HUES64 (cell line): ENCODE data around the gene HSPB2.

ENCODE experiments used
- H3K27ac ChIP-seq: 2 replicates; pipeline ENCODE4 v1.7.0; 2013; ENCODE audit warnings: low read depth, low read length, inconsistent platforms
- H3K27me3 ChIP-seq: 2 replicates; pipeline ENCODE4 v1.6.1; 2013; ENCODE audit warnings: mild to moderate bottlenecking, low read length; ENCODE audit not compliant: insufficient read depth
- H3K36me3 ChIP-seq: 2 replicates; pipeline ENCODE4 v1.6.1; 2013; ENCODE audit warnings: mild to moderate bottlenecking, low read length; ENCODE audit not compliant: insufficient read depth
- H3K4me1 ChIP-seq: 2 replicates; pipeline ENCODE4 v1.6.1; 2013; ENCODE audit warnings: mild to moderate bottlenecking, low read length, moderate library complexity; ENCODE audit not compliant: insufficient read depth
- H3K4me3 ChIP-seq: 2 replicates; pipeline ENCODE4 v1.5.1; 2013; ENCODE audit warnings: mild to moderate bottlenecking, low read length, moderate library complexity
- H3K9ac ChIP-seq: 2 replicates; pipeline ENCODE4 v1.6.1; 2013; ENCODE audit warnings: mild to moderate bottlenecking, low read depth, low read length
- H3K9me3 ChIP-seq: 2 replicates; pipeline ENCODE4 v1.6.1; 2013; ENCODE audit warnings: low read depth, low read length; ENCODE audit not compliant: insufficient read depth
- WGBS: fragments of 150-250, 120-280 bp; methylation state at CpG from one replicate; pipeline ENCODE4 v1.1.7; 2013; ENCODE audit warnings: missing lambda C conversion rate; 5-methylcytosine and 5-hydroxymethylcytosine counted together

HSPB2 gene

GRCh38 chr11:111916768-111917167 is 4.2 kb downstream of the HSPB2 start:
- Histone ChIP-seq H3K27me3 (no peaks in the 10 kb centered on the region), H3K27ac (no peak overlapping the region), H3K36me3 (no peaks in the 10 kb centered on the region), H3K9me3 (no peaks in the 10 kb centered on the region), H3K4me1 (peaks cover 14% of the 10 kb centered on the region), H3K4me3 (no peak overlapping the region), H3K9ac (no peak overlapping the region)
- 100% methylated on average over 1 of the region's 1 CpG for WGBS

- Histone ChIP-seq H3K9me3 (no peaks in the 10 kb centered on the region), H3K9ac (no peak overlapping the region), H3K4me3 (no peak overlapping the region), H3K27ac (no peak overlapping the region), H3K27me3 (no peaks in the 10 kb centered on the region), H3K4me1 (peaks cover 9% of the 10 kb centered on the region), H3K36me3 (no peaks in the 10 kb centered on the region)
- 90% methylated on average over 1 of the region's 2 CpGs for WGBS
Measured at GRCh38 chr11:111917312-111917711, 4.8 kb downstream of the HSPB2 start.

GRCh38 chr11:111917788-111918187 is 5.3 kb downstream of the HSPB2 start:
- H3K9me3 ChIP-seq = no peaks in the 10 kb centered on the region
- H3K9ac ChIP-seq = no peak overlapping the region
- H3K27me3 ChIP-seq = no peaks in the 10 kb centered on the region
- no peak overlapping the region for H3K4me3 ChIP-seq
- H3K4me1 ChIP-seq = peaks cover 10% of the 10 kb centered on the region
- WGBS = 93% methylated on average over 3 of the region's 3 CpGs
- no peaks in the 10 kb centered on the region for H3K36me3 ChIP-seq
- H3K27ac ChIP-seq = no peak overlapping the region

GRCh38 chr11:111918390-111919256 is 6.1 kb downstream of the HSPB2 start, which contains the start of gene C11orf52:
C11orf52 (plus strand) TSS chr11:111918913; CDS start chr11:111918973, 60 bp downstream.
- Histone ChIP-seq H3K27me3 (no peaks in the 10 kb centered on the region), H3K27ac (no peak within 1 kb of the TSS; the same call in 1 of the 2 replicates), H3K9me3 (no peaks in the 10 kb centered on the region), H3K36me3 (no peaks in the 10 kb centered on the region), H3K9ac (no peak within 1 kb of the TSS), H3K4me3 (peak within 1 kb of the TSS; percentile 20), H3K4me1 (peaks cover 15% of the 10 kb centered on the region)
- 58% methylated on average over 19 of the region's 19 CpGs for WGBS

- Histone ChIP-seq H3K27me3 (no peaks in the 10 kb centered on the region), H3K9me3 (no peaks in the 10 kb centered on the region), H3K36me3 (no peaks in the 10 kb centered on the region), H3K9ac (no peak overlapping the region), H3K4me3 (no peak overlapping the region), H3K4me1 (peaks cover 15% of the 10 kb centered on the region), H3K27ac (no peak overlapping the region)
- WGBS = no CpG with 5 or more reads among the region's 2 CpGs
Measured at GRCh38 chr11:111920908-111921307, 8.4 kb downstream of the HSPB2 start.

GRCh38 chr11:111921541-111922230 is 9.2 kb downstream of the HSPB2 start:
- Histone ChIP-seq H3K4me1 (peaks cover 20% of the 10 kb centered on the region), H3K36me3 (no peaks in the 10 kb centered on the region), H3K27me3 (no peaks in the 10 kb centered on the region), H3K9me3 (no peaks in the 10 kb centered on the region), H3K9ac (no peak overlapping the region), H3K4me3 (no peak overlapping the region), H3K27ac (no peak overlapping the region)
- WGBS = 94% methylated on average over 7 of the region's 7 CpGs

GRCh38 chr11:111922803-111923202 is 10.3 kb downstream of the HSPB2 start:
- H3K9ac ChIP-seq = no peak overlapping the region

GRCh38 chr11:111923351-111923788 is 10.8 kb downstream of the HSPB2 start:
- 63% methylated on average over 4 of the region's 5 CpGs for WGBS

More at GRCh38 chr11:111922803-111923202, 10.3 kb downstream of the HSPB2 start:
- Histone ChIP-seq H3K4me1 (peaks cover 20% of the 10 kb centered on the region), H3K27ac (no peak overlapping the region), H3K9me3 (no peaks in the 10 kb centered on the region), H3K27me3 (no peaks in the 10 kb centered on the region), H3K4me3 (no peak overlapping the region), H3K36me3 (no peaks in the 10 kb centered on the region)
- WGBS = 87% methylated on average over 2 of the region's 2 CpGs

GRCh38 chr11:111923951-111924350 is 11.4 kb downstream of the HSPB2 start:
- Histone ChIP-seq H3K9me3 (no peaks in the 10 kb centered on the region), H3K36me3 (no peaks in the 10 kb centered on the region), H3K27ac (peak overlapping the region; percentile 8; the same call in 1 of the 2 replicates), H3K4me3 (no peak overlapping the region), H3K4me1 (peaks cover 12% of the 10 kb centered on the region; the same call in 1 of the 2 replicates), H3K27me3 (no peaks in the 10 kb centered on the region), H3K9ac (no peak overlapping the region)

More at GRCh38 chr11:111923351-111923788, 10.8 kb downstream of the HSPB2 start:
- Histone ChIP-seq H3K27ac (peak overlapping the region; percentile 8; the same call in 1 of the 2 replicates), H3K4me3 (no peak overlapping the region), H3K9me3 (no peaks in the 10 kb centered on the region), H3K4me1 (peaks cover 15% of the 10 kb centered on the region), H3K27me3 (no peaks in the 10 kb centered on the region), H3K36me3 (no peaks in the 10 kb centered on the region), H3K9ac (no peak overlapping the region)

- 0 out of 2 replicates have a peak overlapping the region, but pooled peaks have one; percentile 65 for H3K9ac ChIP-seq
- peaks cover 12% of the 10 kb centered on the region; the same call in 1 of the 2 replicates for H3K4me1 ChIP-seq
- WGBS = 94% methylated on average over 16 of the region's 16 CpGs
- H3K27ac ChIP-seq = 0 out of 2 replicates have a peak overlapping the region, but pooled peaks have one; percentile 77
- H3K9me3 ChIP-seq = no peaks in the 10 kb centered on the region
- H3K36me3 ChIP-seq = no peaks in the 10 kb centered on the region
- peak overlapping the region; percentile 64; the same call in 1 of the 2 replicates for H3K4me3 ChIP-seq
- H3K27me3 ChIP-seq = no peaks in the 10 kb centered on the region
Measured at GRCh38 chr11:111925953-111926352, 13.4 kb downstream of the HSPB2 start.
